ENCODE data around the gene NRIP2.

The NRIP2 gene

DNA sequence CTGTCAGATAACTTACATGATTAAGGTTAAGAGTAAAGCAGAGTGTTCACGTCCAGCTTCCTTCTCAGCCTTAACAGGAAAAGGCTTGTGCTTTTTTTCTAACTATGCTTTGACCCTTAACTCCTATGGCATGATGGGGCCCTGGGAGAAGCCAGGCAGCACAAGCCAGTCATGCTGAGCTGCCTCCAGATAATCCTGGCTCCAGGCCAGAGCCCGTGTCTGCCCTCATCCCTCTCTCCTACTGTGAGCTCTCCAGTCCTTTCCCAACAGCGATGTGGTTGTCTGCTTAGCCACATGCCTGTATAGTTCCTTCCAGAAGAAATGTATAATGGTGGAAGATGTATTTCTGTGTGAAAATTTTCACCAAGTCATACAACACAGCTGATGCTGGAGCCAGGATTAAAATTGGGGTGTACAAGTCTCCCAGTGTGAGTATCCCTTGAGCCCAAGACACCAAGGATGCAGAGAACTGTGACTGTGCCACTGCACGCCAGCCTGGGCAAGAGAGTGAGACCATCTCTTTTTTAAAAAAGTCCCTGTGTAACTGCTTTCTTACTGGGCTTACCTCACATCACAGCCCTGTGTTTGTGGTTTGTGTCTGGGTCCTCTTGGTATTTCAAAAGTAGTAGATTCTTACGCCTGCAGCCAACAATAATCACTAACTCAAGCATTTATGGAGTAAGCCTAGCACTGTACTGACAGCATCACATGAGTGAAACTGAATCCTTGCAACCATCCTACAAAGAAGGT is 30.3 kb downstream of the NRIP2 start:
- DNase-seq (ENCODE audit: low spot score) = no peak

DNA sequence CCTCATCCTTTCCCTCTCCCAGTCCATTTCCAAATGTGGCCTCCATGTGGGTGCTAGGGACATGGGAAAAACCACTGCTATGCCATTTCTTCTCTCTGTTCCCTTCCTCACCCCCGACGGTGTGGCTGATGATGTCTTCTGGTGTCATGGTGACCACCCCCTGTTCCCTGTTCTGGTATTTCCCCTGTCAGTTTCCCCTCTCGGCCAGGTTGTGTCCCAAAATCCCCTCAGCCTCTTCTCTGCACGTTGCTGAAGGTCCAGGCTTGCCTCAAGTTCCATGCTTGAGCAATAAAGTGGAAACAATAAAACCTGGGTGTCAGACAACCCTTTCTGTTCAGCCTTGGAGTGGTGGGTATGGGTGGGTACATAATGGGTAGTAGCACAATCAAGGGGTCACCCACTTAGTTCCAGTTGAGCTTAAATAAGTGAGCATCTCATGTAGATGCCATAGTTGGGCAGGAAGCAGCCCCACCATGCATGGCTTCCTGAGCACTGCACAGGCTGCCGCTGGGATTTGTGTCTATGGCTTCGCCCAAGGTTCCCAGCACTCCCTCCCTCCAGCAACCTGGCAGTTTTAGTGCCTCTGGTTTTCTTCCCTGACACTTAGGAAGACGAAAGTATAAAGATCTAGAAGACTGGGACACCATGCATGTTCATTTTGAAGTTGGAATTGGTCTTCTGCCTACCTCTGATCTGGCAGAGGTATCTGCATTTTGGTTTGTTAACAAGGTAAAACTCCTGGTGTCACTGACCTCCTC is 31.0 kb downstream of the NRIP2 start:
- no peak for DNase-seq (ENCODE audit: low spot score)

DNA sequence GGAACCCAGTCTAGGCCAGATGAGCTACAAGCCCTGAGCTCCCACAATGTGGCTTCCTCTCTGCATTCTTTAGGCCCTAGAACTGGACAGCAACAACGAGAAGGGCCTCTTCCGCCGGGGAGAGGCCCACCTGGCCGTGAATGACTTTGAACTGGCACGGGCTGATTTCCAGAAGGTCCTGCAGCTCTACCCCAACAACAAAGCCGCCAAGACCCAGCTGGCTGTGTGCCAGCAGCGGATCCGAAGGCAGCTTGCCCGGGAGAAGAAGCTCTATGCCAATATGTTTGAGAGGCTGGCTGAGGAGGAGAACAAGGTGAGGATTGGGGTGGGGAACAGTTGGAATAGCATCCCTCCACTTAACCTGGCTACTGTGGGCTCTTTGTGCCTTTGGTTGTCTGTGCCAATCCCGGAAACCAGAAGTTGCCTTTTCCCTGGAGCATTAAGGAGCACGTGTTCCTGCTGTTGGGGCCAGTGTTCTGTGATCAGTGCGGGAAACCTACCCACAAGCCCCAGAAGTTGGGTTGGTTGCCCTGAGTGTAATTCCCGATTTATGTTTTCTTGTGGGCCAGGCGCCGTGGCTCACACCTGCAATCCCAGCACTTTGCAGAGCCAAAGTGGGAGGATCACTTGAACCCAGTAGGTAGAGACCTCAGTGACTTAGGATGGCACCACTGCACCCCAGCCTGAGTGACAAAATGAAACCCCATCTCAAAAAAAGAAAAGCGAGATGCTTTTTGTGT is 33.6 kb downstream of the NRIP2 start:
- no peak for DNase-seq (ENCODE audit: low spot score)

DNA sequence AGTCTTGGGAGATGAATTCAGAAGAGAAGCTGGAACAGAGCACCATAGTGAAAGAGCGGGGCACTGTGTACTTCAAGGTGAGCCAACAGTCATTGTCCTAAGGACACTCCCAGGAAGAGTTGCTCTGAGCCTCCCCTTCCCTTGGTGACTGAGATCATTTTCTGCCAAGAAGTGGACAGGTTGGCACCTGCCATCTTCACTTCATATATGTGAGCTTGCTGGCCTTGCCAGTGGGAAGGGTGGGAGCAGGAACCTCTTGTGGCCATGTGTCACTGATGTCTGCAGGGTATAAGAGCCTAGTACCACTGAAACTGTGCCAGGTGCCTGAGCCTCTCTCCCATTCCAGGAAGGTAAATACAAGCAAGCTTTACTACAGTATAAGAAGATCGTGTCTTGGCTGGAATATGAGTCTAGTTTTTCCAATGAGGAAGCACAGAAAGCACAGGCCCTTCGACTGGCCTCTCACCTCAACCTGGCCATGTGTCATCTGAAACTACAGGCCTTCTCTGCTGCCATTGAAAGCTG is 34.7 kb downstream of the NRIP2 start:
- no peak for DNase-seq (ENCODE audit: low spot score)

DNA sequence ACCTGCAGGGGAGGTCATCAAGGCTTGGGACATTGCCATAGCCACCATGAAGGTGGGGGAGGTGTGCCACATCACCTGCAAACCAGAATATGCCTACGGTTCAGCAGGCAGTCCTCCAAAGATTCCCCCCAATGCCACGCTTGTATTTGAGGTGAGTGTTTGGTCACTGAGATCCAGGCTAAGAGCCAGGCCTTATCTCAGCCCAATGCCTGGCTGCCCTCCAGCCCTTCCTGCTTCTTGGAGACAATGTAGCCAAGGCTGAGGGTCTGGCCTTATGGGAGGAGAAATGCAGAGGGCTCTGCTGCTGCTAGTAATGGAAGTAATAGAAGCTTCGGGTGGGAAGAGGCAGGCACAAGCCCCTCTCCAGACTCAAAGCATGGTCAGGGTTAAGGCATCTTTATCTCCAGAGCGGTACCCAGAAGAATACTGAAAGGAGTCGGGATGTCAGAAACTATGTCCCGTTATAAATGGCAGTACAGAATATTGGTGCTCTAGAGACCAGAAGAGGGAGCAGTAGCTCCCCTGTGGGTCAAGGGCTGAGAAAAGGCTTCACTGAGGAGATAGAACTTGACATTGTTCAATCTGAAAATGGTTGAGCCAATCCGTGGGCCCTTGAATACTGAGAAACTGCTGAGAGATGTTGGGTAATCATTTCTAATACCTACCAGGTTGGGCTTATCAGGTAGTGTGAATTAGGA is 37.0 kb downstream of the NRIP2 start:
- no peak for DNase-seq (ENCODE audit: low spot score)

DNA sequence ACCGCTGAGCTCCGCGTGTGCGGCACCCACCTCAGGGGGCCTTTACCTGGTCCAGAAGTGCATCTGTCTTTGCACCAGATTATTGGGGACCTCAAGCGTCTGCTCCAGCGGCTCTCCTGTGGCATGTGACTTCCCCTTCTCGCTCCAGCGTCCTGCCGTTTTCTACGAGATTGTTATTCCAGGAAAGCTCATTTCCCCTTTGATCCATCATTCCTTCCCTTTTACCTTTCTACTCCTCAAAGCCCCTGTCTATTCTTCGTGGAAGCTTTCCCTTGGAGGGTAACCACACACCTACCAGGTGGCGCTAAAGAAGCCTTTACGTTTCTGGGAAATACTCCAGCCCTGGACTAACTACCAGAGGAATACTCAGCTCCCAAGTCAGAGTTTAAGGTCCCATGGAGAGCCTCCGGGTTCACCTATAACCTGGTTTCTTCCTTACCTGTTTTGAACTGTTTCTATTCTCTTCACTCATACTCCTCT is 38.6 kb downstream of the NRIP2 start:
- peak; percentile 54 for DNase-seq (ENCODE audit: low spot score)

DNA sequence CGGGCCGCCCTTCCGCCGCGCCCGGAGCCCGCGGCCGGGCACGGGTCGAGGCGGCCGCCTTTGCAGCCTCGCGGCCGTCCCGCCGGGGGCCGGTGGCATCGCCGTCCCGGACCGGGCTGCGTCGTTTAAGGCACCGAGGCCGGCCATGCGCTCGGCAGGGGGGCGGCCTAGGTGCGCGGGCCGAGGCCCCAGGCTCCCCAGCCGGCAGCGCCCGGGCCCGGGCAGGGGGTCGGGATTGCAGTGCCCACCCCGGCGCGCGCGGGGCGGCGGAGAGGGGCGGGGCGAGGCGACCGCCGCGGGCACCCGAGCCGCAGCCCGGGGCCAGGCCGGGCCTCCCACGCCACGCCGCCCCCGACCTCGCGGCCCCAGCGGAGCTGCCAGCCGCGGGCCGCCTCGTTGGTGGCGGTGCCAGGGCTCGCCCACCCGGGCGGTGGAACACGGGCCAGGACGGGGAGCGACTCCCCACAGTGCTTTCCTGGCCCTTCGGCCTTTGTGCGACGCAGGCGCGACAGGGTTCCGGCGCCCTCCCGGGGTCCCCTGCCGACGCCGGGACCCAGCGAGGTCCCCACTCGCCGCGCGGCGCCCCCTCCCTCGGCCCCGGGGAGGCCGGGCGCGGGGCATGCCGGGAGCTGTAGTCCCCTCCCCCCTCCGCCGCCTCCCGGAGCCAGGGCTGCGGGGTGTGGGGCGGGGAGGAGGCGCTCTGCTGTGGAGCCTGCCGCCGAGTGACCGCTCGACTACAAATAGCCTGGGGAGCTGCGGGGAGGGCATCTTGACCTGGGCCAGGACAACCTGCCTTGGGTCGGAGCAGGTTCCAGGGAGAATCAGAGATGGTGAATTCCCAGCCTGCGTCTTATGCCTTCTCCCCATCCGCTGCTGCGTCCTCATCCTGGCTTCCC is 39.3 kb downstream of the NRIP2 start:
- DNase-seq (ENCODE audit: low spot score) = peak; percentile 94

DNA sequence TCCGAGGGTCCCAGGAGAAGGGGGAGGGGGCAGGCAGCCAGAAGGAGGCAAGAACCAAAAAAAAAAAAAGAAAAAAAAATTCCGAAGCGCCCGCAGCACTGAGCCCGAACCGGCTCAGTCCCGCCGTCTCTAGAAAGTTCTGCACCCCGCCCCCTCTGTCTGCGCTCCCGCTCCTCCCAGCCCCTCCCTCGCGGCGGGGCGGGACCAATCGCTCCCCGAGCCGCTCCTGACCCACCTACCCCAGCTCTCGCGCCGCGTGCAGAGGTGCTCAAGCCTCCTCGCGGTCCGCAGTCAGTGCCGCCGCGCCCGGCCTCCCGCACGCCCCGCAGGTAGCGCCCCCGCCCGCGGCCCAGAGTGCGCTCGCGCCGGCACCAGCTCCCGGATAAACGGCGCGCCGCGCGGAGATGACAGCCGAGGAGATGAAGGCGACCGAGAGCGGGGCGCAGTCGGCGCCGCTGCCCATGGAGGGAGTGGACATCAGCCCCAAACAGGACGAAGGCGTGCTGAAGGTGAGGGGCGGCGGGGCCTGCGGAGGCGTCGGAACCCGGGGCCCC is 40.0 kb downstream of the NRIP2 start, which contains the start of gene FKBP4:
Gene FKBP4, plus strand, starts transcription at position 235 of the 554 bp plus-strand sequence. Its CDS starts 170 bp downstream, at position 405.
- peak; percentile 97 for DNase-seq (ENCODE audit: low spot score)

DNA sequence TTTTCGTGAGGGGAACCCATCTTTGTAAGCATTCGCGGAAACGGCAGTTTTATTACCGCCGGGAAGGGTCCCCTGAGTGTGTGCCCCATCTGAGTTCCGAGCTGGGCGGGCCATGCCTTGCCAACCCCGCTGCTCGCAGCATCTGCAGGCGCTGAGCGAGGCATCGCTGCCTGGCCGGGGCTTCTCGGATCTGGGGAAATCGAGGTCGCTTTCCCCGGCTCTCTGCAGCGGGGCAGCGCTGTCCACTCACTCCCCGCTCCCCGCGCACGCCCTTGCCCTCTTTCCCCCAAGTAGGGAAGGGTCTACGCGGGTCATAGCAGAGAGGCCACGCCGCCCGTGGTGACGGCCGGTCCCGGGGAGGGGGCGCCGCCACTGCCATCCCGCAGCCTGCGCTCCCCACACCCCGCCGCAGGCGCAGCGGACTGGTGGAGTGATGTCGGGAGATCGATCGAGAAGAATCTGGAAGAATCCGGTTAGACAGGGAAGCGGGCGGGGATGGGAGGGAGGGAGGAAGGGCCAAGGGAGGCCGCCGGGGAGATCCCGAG is 40.6 kb downstream of the NRIP2 start:
- peak; percentile 39 for DNase-seq (ENCODE audit: low spot score)

DNA sequence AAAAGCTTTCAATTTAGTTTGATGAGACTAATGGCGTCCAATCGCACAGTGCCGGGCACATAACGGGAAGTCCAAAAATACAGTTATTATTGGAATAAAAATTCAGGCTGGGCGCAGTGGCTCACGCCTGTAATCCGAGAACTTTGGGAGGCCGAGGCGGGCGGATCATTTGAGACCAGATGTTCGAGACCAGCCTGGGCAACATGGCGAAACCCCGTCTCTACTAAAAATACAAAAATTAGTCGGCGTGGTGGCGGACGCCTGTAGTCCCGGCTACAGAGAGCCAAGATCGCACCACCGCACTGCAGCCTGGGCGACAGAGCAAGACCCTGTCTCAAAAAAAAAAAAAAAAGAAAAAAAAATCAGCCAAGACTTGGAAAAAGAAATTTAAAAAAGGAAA is 41.3 kb downstream of the NRIP2 start:
- DNase-seq (ENCODE audit: low spot score) = no peak

DNA sequence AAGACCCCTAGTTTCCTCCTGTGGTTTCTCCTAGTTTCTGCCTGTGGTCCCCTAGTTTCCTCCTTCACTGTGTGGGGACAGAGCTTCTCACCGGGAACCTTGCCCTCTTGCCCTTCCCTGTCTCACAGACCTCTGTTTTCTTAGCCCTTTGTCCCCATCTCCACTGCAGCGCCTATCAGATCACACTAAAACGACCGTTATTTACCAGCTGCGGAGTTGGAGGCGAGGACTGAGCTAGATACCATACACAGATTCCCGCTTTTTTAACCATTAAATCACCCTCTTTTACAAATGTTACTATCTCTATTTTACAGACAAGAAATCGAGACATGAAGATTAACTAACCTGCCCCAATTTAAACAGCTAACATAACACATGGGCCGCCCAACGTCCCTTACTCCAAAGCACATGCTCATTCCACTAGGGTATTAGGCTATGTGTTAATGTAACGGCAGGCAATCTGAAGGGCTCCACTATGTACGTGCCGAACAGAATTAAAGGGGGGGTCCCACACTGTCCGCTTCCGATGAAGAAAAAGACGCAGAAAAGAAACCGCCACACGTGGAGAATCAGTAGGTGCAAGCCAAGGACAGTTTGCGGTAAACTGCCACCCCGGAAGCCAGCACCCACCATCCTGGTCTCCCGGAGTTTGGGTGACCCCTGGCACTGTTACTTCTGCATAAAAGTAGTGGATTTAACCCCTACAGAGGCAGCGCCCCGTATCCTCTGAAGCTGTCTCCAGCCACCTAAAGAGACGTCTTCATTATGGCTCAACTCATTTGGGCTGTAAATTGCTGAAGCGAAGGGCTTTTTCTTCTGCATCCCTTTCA is 41.9 kb downstream of the NRIP2 start:
- DNase-seq (ENCODE audit: low spot score) = no peak

DNA sequence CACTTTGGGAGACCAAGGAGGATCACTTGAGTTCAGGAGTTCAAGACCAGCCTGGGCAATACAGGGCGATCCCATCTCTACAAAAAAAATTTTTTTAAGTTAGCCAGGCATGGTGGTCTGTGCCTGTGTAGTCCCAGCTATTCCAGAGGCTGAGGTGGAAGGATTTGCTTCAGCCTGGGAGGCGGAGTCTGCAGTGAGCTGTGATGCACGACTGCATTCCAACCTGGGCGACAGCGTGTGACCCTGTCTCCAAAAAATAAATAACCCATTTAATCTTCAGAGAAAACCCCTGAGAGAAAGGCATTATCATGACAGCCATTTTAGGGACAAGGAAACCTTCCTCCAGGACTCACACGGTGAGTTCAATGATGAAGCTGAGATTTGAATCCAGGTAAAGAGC is 43.7 kb downstream of the NRIP2 start:
- DNase-seq (ENCODE audit: low spot score) = no peak

DNA sequence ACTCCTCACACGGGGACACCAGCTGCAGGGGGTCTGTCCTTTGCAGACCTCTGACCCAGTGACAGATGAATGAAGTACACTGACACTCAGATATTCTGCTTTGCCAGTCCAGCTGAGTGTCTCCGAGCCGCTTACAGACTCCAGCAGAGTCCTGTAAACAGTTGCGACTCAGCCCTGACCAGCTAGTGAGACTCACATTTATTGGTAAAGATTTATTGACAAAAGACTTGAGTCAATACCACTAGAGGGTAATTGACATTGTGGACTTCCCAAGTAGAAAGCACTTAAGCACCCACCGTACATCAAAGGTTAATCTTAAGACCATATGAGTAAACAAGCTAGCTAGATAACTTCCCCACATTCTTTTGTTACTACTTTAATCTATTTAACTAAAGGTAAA is 49.8 kb downstream of the NRIP2 start:
- no peak for DNase-seq (ENCODE audit: low spot score)

DNA sequence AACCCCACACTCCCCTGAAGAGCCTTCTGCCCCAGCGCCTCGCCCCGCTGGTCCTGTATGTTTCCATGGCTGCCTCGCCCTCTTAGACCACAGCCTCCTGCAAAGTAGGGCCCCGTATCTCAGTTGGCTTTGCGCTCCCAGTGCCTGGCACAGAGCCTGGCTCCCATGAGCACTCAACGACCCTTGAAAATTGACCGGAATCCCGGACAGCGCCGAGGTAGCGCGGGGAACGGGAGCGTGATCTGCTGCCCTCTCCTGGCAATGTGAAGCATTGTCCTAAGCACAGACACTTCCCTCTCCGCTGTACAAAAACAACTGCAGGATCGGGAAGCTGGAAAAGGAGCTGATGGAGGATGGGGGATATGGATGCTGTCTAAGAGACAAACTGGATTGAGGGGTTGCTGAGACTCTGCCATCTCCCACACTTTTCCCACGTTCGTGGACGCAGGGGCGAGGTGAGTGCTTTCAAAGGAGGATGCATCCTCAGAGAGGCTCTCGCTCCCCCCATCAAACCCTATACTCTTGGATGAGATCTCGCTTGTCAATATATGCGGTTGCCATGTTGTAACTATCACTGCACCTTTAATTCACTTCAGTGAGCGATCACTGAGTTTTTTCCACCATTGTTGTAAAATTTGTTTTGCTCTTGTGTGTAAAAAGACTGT is 50.8 kb downstream of the NRIP2 start:
- peak; percentile 63 for DNase-seq (ENCODE audit: low spot score)

DNA sequence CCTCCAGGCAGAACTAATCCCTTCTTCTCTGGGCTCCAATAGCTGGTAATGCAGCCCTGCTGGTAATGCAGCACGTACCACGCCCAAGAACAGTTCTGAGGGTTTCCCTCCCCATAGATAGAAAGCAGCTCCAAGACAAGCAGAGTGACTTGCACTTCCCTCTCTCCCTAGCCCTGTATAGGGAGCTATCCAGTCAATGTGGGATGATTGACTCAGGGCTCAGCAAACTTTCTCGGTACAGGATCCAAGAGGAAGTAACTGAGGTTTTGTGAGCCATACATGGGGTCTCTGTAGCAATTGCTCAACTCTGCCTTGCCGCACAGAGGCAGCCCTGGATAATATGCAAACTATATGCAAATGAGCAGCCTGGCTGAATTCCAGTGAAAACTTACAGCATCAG is 55.6 kb downstream of the NRIP2 start:
- DNase-seq (ENCODE audit: low spot score) = no peak

DNA sequence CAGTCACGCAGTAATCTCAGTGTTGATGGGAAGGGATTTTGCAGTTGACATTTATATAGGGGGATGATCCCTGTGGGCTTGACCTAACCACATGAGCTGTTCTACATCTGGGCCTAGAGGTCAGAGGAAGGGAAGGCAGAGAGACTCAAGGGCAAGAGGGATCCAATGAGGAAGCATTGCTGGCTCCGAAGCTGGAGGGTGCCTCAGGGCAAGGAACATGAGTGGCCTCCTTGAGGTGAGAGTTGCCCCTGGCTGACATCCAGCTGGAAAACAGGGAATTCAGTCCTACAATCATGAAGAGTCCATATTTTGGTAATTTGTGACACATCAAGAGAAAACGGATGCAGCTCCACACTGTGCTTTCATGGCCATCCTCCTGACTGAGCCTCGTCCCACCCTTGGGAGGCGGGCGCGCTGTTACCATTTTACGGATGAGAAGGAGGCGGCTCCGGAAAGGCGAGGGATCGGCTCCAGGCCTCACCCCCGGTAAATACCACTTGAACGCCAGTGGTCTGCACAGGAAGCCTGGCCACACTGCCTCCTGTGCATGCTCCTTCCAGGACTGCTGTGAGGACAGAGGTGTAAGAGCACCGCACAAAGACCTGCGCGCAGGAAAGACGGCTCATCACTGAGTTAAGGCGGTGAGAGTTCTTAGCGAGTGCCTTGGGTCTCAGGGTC is 58.6 kb downstream of the NRIP2 start:
- DNase-seq (ENCODE audit: low spot score) = no peak

DNA sequence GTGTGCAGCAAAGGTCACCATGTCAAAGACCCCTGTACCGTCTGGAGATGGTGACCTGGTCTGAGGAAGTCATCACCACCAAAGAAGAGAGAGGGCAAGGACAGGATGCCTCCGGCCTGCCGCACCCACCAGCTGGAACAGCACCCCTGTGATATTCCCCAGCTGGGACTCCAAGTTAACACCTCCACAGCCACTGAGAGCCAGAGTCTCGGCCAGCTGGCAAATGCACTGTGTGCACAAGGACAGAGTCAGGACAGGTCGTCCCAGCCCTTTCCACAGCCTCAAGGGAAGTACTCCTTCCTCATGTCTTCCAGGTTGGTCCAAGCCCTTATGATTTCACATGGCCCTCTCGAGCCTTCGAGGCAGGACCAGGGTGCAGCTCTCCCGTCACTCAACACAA is 59.4 kb downstream of the NRIP2 start:
- DNase-seq (ENCODE audit: low spot score) = no peak

Measured in HuH-7.5 (cell line).